HEK293 (cell line): Measurements from ENCODE around the gene BAX.

Source experiments
- MZF1 ChIP-seq: fragments of 450-650 bp; formaldehyde crosslinking; IDR thresholded peaks from 2 replicates; pipeline ENCODE4 v1.5.1; 2017; ENCODE audit warnings: missing biosample characterization, missing genetic modification characterization, borderline replicate concordance
- SP2 ChIP-seq: fragments of 450-650 bp; formaldehyde crosslinking; IDR thresholded peaks from 2 replicates; pipeline ENCODE4 v1.5.1; 2016; ENCODE audit warnings: missing biosample characterization, missing genetic modification characterization
- ZBTB26 ChIP-seq: fragments of 450-650 bp; formaldehyde crosslinking; optimal IDR thresholded peaks from 2 replicates; pipeline ENCODE3; 2016; ENCODE audit warnings: missing biosample characterization, mild to moderate bottlenecking, missing genetic modification characterization
- ZNF174 ChIP-seq: fragments of 450-650 bp; formaldehyde crosslinking; IDR thresholded peaks from 2 replicates; pipeline ENCODE4 v1.5.0; 2017; ENCODE audit warnings: missing biosample characterization, mild to moderate bottlenecking, missing genetic modification characterization
- ZNF175 ChIP-seq: fragments of 450-650 bp; formaldehyde crosslinking; IDR thresholded peaks from 2 replicates; pipeline ENCODE4 v1.5.1; 2016; ENCODE audit warnings: missing biosample characterization, missing genetic modification characterization
- ZNF571 ChIP-seq: fragments of 450-650 bp; formaldehyde crosslinking; IDR thresholded peaks from 2 replicates; pipeline ENCODE4 v1.5.0; 2017; ENCODE audit warnings: missing biosample characterization, missing genetic modification characterization
- ZNF596 ChIP-seq: fragments of 450-650 bp; IDR thresholded peaks from 2 replicates; pipeline ENCODE4 v1.5.0; 2018; ENCODE audit warnings: missing biosample characterization, mild to moderate bottlenecking, missing genetic modification characterization, moderate library complexity
- ZNF670 ChIP-seq: fragments of 450-650 bp; formaldehyde crosslinking; IDR thresholded peaks from 2 replicates; pipeline ENCODE4 v1.5.1; 2016; ENCODE audit warnings: missing biosample characterization, missing genetic modification characterization, low read depth
- ZSCAN16 ChIP-seq: fragments of 450-650 bp; formaldehyde crosslinking; IDR thresholded peaks from 2 replicates; pipeline ENCODE4 v1.5.1; 2016; ENCODE audit warnings: missing biosample characterization, missing genetic modification characterization
- TF ChIP-seq, protein P1 (sequence below): fragments of 450-650 bp; formaldehyde crosslinking; IDR thresholded peaks from 2 replicates; pipeline ENCODE4 v1.5.1; 2016; ENCODE audit warnings: missing biosample characterization, missing genetic modification characterization
- TF ChIP-seq, protein P2 (sequence below): fragments of 450-650 bp; formaldehyde crosslinking; IDR thresholded peaks from 2 replicates; pipeline ENCODE4 v1.5.1; 2016; ENCODE audit warnings: missing biosample characterization, missing genetic modification characterization, borderline replicate concordance
- TF ChIP-seq, protein P3 (sequence below): fragments of 450-650 bp; formaldehyde crosslinking; IDR thresholded peaks from 2 replicates; pipeline ENCODE4 v1.5.1; 2017; ENCODE audit warnings: missing biosample characterization, missing genetic modification characterization
- TF ChIP-seq, protein P4 (sequence below): fragments of 450-650 bp; formaldehyde crosslinking; IDR thresholded peaks from 2 replicates; pipeline ENCODE4 v1.5.1; 2016; ENCODE audit warnings: missing biosample characterization, missing genetic modification characterization

- TF ChIP-seq, protein P1, sequence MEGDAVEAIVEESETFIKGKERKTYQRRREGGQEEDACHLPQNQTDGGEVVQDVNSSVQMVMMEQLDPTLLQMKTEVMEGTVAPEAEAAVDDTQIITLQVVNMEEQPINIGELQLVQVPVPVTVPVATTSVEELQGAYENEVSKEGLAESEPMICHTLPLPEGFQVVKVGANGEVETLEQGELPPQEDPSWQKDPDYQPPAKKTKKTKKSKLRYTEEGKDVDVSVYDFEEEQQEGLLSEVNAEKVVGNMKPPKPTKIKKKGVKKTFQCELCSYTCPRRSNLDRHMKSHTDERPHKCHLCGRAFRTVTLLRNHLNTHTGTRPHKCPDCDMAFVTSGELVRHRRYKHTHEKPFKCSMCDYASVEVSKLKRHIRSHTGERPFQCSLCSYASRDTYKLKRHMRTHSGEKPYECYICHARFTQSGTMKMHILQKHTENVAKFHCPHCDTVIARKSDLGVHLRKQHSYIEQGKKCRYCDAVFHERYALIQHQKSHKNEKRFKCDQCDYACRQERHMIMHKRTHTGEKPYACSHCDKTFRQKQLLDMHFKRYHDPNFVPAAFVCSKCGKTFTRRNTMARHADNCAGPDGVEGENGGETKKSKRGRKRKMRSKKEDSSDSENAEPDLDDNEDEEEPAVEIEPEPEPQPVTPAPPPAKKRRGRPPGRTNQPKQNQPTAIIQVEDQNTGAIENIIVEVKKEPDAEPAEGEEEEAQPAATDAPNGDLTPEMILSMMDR (tag by site-specific recombination): no peak
- TF ChIP-seq ZBTB26 (tag by site-specific recombination) (no peak), ZSCAN16 (tag by site-specific recombination) (no peak), ZNF571 (tag by site-specific recombination) (no peak), MZF1 (tag by site-specific recombination) (no peak), ZNF175 (tag by site-specific recombination) (no peak), ZNF174 (tag by site-specific recombination) (no peak), ZNF670 (tag by site-specific recombination) (no peak), ZNF596 (tag by site-specific recombination) (no peak), SP2 (tag by site-specific recombination) (no peak)
- TF ChIP-seq, protein P2, sequence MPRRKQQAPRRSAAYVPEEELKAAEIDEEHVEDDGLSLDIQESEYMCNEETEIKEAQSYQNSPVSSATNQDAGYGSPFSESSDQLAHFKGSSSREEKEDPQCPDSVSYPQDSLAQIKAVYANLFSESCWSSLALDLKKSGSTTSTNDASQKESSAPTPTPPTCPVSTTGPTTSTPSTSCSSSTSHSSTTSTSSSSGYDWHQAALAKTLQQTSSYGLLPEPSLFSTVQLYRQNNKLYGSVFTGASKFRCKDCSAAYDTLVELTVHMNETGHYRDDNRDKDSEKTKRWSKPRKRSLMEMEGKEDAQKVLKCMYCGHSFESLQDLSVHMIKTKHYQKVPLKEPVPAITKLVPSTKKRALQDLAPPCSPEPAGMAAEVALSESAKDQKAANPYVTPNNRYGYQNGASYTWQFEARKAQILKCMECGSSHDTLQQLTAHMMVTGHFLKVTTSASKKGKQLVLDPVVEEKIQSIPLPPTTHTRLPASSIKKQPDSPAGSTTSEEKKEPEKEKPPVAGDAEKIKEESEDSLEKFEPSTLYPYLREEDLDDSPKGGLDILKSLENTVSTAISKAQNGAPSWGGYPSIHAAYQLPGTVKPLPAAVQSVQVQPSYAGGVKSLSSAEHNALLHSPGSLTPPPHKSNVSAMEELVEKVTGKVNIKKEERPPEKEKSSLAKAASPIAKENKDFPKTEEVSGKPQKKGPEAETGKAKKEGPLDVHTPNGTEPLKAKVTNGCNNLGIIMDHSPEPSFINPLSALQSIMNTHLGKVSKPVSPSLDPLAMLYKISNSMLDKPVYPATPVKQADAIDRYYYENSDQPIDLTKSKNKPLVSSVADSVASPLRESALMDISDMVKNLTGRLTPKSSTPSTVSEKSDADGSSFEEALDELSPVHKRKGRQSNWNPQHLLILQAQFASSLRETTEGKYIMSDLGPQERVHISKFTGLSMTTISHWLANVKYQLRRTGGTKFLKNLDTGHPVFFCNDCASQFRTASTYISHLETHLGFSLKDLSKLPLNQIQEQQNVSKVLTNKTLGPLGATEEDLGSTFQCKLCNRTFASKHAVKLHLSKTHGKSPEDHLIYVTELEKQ (tag by site-specific recombination): no peak
- TF ChIP-seq, protein P3, sequence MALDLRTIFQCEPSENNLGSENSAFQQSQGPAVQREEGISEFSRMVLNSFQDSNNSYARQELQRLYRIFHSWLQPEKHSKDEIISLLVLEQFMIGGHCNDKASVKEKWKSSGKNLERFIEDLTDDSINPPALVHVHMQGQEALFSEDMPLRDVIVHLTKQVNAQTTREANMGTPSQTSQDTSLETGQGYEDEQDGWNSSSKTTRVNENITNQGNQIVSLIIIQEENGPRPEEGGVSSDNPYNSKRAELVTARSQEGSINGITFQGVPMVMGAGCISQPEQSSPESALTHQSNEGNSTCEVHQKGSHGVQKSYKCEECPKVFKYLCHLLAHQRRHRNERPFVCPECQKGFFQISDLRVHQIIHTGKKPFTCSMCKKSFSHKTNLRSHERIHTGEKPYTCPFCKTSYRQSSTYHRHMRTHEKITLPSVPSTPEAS (tag by site-specific recombination): no peak
- TF ChIP-seq, protein P4, sequence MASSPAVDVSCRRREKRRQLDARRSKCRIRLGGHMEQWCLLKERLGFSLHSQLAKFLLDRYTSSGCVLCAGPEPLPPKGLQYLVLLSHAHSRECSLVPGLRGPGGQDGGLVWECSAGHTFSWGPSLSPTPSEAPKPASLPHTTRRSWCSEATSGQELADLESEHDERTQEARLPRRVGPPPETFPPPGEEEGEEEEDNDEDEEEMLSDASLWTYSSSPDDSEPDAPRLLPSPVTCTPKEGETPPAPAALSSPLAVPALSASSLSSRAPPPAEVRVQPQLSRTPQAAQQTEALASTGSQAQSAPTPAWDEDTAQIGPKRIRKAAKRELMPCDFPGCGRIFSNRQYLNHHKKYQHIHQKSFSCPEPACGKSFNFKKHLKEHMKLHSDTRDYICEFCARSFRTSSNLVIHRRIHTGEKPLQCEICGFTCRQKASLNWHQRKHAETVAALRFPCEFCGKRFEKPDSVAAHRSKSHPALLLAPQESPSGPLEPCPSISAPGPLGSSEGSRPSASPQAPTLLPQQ (tag by site-specific recombination): no peak
Measured at GRCh38 chr19:48906324-48906723, 48.4 kb upstream of the BAX start.
